D721Med (cell line): ENCODE measurements around the gene CDC42SE2.

Experiments used
- DNase-seq: peaks from one replicate; pipeline ENCODE4 v3.0.0; 2011; ENCODE audit warnings: low spot score; ENCODE audit not compliant: insufficient read length
- FAIRE-seq: peaks from 2 replicates; lab custom pipeline; 2011; peaks lifted over from hg19 to GRCh38; lab: Jason Lieb, UNC
- TF ChIP-seq, protein P1 (sequence below): IDR thresholded peaks from 2 replicates; pipeline ENCODE4 v1.5.1; 2012; ENCODE audit warnings: mild to moderate bottlenecking, control low read depth; ENCODE audit not compliant: insufficient read depth; ENCODE audit errors: missing control alignments

The CDC42SE2 gene, protein sequence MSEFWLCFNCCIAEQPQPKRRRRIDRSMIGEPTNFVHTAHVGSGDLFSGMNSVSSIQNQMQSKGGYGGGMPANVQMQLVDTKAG

DNA sequence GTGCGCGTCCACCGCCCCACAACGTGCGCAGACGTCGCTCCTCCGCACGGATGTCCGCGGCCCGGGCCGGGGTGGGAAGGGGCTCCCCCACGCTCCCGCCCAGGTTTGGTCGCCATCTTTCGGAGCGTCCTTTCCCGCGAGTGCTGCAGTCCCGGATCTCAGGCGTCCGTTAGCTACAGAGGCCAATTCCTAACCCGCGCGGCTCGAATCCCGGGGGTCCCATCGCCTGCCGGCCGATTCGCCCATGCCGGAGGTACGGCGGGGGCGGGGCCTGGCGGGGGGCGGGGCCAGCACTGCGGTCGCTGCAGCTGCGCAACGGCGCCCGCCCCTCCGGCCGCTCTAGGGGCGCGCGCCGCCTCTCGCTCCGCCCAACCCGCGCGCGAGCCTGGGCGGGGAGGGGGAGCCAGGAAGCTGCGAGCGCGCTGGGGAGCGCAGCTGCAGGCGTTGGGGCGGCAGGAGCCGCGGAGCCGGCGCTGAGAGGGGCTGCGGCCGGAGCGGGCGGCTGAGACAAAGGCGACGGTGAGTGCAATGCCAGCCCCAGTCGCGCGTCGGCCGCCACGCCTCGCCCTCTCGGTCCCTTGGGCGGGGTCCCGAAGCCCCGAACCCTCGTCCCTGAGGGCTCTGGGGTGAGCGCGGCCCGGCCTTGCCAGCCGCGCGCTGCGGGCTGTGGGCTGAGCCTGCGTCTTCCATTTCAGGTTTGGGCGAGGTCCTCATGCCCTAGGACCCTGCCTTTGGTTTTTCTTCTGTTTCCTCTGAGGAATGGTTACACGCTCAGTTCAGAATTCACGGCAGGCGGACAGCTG lies at the start of gene CDC42SE2:
Gene CDC42SE2 (plus strand): TSS at position 406 of the 803 bp plus-strand sequence. CDS start 95,441 bp downstream, outside the sequence.
- DNase-seq, result peak; percentile 37
- FAIRE-seq, result no peak
- TF ChIP-seq, protein P1, sequence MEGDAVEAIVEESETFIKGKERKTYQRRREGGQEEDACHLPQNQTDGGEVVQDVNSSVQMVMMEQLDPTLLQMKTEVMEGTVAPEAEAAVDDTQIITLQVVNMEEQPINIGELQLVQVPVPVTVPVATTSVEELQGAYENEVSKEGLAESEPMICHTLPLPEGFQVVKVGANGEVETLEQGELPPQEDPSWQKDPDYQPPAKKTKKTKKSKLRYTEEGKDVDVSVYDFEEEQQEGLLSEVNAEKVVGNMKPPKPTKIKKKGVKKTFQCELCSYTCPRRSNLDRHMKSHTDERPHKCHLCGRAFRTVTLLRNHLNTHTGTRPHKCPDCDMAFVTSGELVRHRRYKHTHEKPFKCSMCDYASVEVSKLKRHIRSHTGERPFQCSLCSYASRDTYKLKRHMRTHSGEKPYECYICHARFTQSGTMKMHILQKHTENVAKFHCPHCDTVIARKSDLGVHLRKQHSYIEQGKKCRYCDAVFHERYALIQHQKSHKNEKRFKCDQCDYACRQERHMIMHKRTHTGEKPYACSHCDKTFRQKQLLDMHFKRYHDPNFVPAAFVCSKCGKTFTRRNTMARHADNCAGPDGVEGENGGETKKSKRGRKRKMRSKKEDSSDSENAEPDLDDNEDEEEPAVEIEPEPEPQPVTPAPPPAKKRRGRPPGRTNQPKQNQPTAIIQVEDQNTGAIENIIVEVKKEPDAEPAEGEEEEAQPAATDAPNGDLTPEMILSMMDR, result no peak

DNA sequence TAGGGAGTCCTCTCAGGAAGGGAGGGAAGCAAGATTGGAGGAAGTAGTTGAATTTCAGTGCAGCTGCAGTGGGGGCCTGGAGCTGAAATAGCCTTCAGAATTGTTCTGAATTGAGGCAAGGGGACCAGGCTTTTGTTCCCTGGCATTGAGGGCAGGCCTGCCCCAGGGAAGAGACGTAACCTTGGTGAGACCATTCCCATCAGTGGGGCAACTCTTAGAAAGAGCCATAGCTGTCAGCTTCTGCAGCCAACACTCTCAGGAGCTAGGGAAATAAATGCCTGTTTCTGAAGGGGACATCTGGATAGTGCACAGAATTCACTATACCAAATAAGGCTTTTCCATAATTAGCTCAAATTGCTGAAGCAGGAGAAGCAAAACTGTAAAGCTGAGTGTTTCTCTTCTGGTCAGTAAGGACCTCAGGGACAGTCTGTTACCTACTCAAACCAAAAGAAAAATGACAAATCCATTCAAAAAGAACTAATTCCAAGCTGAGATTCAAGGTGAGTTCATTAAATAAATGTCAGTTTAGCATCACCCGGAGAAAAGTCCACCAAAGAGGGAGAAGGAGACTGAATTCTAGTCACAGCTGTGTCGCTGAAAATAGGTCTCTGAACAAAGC lies 49.1 kb upstream of the CDC42SE2 start:
- FAIRE-seq, result no peak
- no peak for DNase-seq
- TF ChIP-seq, protein P1, result no peak

DNA sequence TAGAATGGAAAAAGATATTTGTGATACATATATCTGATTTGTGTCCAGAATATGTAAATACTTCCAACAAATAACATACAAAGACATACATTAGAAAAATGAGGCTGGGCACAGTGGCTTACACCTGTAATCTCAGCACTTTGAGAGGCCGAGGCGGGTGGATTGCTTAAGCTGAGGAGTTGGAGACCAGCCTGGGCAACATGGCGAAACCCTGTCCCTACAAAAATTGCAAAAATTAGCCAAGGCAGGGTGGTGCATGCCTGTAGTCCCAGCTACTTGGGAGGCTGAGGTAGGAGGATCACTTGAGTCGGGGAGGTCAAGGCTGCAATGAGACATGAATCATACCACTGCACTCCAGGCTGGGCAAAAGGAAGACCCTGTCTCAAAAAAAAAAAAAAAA lies 46.1 kb upstream of the CDC42SE2 start:
- FAIRE-seq (no peak), DNase-seq (no peak)
- TF ChIP-seq, protein P1, result no peak

DNA sequence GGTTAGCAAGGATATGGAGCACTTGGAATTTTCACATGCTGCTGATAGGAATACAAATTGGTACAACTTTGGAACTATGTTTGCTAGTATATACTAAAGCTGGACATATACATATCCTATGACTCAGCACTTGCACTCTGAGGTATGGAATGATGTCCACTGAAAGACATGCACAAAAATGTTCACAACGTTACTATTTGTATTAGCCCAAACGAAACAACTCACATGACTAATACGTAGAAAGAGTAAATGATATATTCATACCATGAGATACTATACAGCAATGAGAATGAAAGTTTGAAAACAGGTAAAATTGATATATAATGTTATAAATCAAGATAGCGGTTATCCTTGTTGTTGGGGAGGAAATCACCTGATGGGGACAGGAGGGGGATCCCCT lies 45.5 kb upstream of the CDC42SE2 start:
- DNase-seq, result no peak
- no peak for FAIRE-seq
- TF ChIP-seq, protein P1, result no peak

DNA sequence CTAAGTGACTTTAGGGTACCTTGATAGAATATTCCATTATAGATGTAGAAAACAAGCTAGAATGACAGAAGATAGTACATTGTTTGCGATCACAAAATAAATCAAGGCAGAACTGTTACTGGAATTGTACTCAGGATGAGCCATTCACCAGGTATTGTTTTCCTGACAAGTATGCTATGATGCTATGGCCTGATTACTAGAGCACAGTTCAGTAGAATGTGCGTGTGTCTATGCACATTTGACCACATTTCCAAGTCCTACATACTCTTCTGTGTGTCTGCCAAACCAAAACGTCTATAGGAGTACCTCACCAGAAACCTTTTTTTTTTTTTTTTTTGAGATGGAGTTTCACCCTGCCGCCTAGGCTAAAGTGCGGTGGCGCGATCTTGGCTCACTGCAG lies 43.3 kb upstream of the CDC42SE2 start:
- FAIRE-seq (no peak), DNase-seq (no peak)
- TF ChIP-seq, protein P1, result no peak

DNA sequence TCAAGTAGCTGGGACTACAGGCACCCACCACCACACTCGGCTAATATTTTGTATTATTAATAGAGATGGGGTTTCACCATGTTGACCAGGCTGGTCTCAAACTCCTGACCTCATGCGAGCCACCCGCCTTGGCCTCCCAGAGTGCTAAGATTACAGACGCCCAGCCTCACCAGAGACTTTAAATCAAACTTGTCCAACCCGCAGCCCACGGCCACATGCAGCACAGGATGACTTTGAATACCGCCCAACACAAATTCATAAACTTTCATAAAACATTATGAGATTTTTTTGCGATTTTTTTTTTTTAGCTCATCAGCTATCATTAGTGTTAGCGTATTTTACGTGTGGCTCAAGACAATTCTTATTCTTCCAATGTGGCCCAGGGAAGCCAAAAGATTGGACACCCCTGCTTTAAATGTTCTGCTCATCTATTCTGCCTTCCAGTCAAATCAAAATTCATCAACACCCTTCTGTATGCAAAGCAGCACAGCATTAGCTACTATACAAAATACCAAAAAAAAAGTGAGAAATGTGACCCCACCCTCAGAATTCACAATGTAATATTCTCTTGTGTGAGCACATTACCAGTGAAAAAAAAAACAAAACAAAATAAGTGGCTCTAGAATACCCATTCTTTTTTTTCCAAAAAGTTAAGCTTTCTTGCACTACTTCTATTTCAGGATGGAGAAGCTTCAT lies 42.7 kb upstream of the CDC42SE2 start:
- no peak for FAIRE-seq
- DNase-seq, result no peak

More for the DNA sequence above, 42.7 kb upstream of the CDC42SE2 start:
- TF ChIP-seq, protein P1, result no peak
